MCF 10A (cell line): Measurements from ENCODE around the gene SLC2A4. TPM values are rescaled to one million over a fixed set of nuclear protein-coding genes. Genes with fewer than 3 reads are reported as not detected.
A peak's percentile ranks its signal among the peaks of the same experiment; 100 is the strongest.

ENCODE experiments used
- BruUV-seq: library from RNA; stranded (reverse); fragments of 400-500 nt; replicated peaks from 2 replicates; lab custom pipeline; 2021; lab: Mats Ljungman, UMichigan
- CTCF ChIA-PET: fragments of 300-600 bp; sonication (Branson Sonifier 250); formaldehyde crosslinking; extraction: SDS; loops from one replicate; lab custom pipeline; 2021; ENCODE audit warnings: antibody characterized with exemption, inconsistent platforms; lab: Yijun Ruan, JAX
- POLR2A ChIA-PET: fragments of 300-600, 350-650 bp; sonication (Branson Sonifier 250); formaldehyde crosslinking; extraction: SDS; loops from one replicate; lab custom pipeline; 2020; ENCODE audit warnings: antibody characterized with exemption, inconsistent platforms; lab: Yijun Ruan, JAX
- DNase-seq: peaks from one replicate; pipeline ENCODE4 v3.0.0-alpha.2; 2018; ENCODE audit not compliant: unreplicated experiment
- H3K27ac Mint-ChIP-seq: one replicate; pipeline ENCODE4 v1.8.0; 2022; ENCODE audit warnings: mild to moderate bottlenecking, low read depth, mixed read lengths; ENCODE audit not compliant: unreplicated experiment
- H3K27me3 Mint-ChIP-seq: one replicate; pipeline ENCODE4 v1.8.0; 2022; ENCODE audit warnings: mixed read lengths; ENCODE audit not compliant: insufficient read depth, unreplicated experiment
- H3K36me3 Mint-ChIP-seq: one replicate; pipeline ENCODE4 v1.8.0; 2022; ENCODE audit warnings: mild to moderate bottlenecking, moderate library complexity, mixed read lengths; ENCODE audit not compliant: insufficient read depth, unreplicated experiment
- H3K4me1 Mint-ChIP-seq: one replicate; pipeline ENCODE4 v1.8.0; 2022; ENCODE audit warnings: mixed read lengths; ENCODE audit not compliant: insufficient read depth, unreplicated experiment
- H3K4me3 Mint-ChIP-seq: one replicate; pipeline ENCODE4 v1.8.0; 2022; ENCODE audit warnings: mild to moderate bottlenecking, moderate library complexity, mixed read lengths; ENCODE audit not compliant: unreplicated experiment
- H3K9me3 Mint-ChIP-seq: one replicate; pipeline ENCODE4 v1.8.0; 2022; ENCODE audit warnings: mixed read lengths; ENCODE audit not compliant: unreplicated experiment
- intact Hi-C: fragments of 100-400 bp; cut with micrococcal nuclease; formaldehyde crosslinking; loops from 2 replicates; pipeline ENCODE4 v1.14.1; 2022
- total RNA-seq: library from RNA; stranded (reverse); gene quantifications from 2 replicates; pipeline ENCODE4 v1.2.3, GENCODE V29; 2022
- TF ChIP-seq, protein P1 (sequence below): fragments of 200-600 bp; IDR thresholded peaks from one replicate; pipeline ENCODE4 v1.8.0; 2022; ENCODE audit warnings: antibody characterized with exemption, mild to moderate bottlenecking; ENCODE audit not compliant: unreplicated experiment

Gene SLC2A4
- total RNA-seq, 1 experiment from 2014 or later: not detected

DNA sequence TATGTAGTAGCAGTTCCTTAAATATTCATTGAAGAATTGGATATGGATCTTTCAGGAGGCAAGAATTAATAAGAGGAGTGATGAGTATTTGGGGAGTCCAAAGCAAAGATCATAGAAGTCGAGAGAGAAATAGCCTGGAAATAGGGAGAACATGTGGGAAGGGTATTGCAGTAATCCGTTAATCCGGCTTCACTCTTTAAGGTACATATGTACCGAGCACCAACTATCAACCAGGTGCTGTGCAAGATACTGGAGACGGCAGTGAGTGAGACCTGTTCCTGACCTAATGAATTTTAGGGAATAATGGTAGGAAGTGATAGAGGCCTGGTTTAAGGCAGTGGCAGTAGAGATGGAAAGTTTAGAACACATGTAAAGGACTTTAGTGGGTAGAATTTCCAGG, 28.4 kb upstream of the SLC2A4 start:
- H3K27ac Mint-ChIP-seq: peak overlapping the region; percentile 99
- peaks cover 64% of the 10 kb centered on the region for H3K36me3 Mint-ChIP-seq

DNA sequence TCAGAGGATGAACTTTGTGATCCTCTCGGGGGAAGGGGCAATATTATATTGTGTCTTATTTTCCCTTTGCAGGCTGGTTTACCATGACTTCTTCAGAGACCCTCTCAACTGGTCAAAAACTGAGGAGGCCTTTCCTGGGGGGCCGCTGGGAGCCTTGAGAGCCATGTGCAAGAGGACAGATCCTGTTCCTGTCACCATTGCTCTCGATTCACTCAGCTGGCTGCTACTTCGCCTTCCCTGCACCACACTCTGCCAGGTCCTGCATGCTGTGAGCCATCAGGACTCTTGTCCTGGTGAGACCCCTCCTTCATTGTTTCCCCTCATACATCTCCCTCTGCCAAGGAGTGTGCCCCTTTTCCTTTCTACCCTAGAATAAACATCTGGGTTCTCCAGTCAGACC, 27.0 kb upstream of the SLC2A4 start:
- no TSS peak for BruUV-seq
- no peak for DNase-seq
- Mint-ChIP-seq H3K27me3 (no peaks in the 10 kb centered on the region), H3K27ac (no peak overlapping the region), H3K4me3 (no peak overlapping the region), H3K4me1 (peaks cover 25% of the 10 kb centered on the region), H3K9me3 (no peaks in the 10 kb centered on the region), H3K36me3 (peaks cover 76% of the 10 kb centered on the region)
- CTCF ChIA-PET: interaction anchor here (0.6 to 1.0 kb wide), 2 partner anchors 41 to 75 kb away, joined by 3 to 4 read pairs; no protein-coding TSS in a partner anchor
- POLR2A ChIA-PET: interaction anchor here (0.6 to 7.7 kb wide), 4 partner anchors 13 to 431 kb away, joined by 3 to 92 read pairs (median 4); partner anchors contain the start of genes GABARAP and PHF23
- TF ChIP-seq, protein P1, sequence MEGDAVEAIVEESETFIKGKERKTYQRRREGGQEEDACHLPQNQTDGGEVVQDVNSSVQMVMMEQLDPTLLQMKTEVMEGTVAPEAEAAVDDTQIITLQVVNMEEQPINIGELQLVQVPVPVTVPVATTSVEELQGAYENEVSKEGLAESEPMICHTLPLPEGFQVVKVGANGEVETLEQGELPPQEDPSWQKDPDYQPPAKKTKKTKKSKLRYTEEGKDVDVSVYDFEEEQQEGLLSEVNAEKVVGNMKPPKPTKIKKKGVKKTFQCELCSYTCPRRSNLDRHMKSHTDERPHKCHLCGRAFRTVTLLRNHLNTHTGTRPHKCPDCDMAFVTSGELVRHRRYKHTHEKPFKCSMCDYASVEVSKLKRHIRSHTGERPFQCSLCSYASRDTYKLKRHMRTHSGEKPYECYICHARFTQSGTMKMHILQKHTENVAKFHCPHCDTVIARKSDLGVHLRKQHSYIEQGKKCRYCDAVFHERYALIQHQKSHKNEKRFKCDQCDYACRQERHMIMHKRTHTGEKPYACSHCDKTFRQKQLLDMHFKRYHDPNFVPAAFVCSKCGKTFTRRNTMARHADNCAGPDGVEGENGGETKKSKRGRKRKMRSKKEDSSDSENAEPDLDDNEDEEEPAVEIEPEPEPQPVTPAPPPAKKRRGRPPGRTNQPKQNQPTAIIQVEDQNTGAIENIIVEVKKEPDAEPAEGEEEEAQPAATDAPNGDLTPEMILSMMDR: no peak
- intact Hi-C loops: no loop called here

More for the DNA sequence above, 28.4 kb upstream of the SLC2A4 start:
- Mint-ChIP-seq H3K4me3 (peak overlapping the region; percentile 92), H3K4me1 (peaks cover 25% of the 10 kb centered on the region), H3K27me3 (no peaks in the 10 kb centered on the region), H3K9me3 (no peaks in the 10 kb centered on the region)
- ChIA-PET POLR2A (no interaction called here), CTCF (no interaction called here)
- intact Hi-C loops: no loop called here
- no peak for DNase-seq
- BruUV-seq: no TSS peak
- TF ChIP-seq, protein P1: no peak

DNA sequence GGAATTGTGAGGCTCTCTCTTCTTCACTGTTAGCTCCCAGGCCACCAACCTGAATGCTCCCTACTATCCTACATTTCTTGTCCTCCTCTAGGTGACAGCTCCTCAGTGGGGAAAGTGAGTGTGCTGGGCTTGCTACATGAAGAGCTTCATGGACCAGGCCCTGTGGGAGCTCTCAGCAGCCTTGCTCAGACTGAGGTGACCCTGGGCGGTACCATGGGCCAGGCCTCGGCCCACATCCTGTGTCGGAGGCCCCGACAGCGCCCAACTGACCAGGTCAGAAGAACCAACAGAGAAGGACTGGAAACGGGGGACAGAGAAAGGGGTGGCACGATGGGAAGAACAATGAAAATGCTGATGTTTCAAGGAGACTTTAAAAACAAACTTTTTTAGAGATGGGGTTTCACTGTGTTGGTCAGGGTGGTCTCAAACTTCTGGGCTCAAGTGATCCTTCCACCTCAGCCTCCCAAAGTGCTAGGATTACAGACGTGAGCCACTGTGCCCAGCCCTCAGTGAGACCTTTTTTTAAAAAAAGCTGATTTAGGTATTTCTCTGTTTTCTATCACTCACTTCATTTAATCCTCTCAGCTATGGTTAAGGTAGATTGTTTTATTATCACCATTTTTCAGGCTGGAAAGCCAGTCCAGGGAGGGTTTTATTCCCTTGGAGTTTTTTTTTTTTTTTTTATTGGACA, 24.6 kb upstream of the SLC2A4 start:
- H3K4me1 Mint-ChIP-seq: peaks cover 29% of the 10 kb centered on the region
- intact Hi-C loops: no loop called here
- no peak for DNase-seq
- H3K4me3 Mint-ChIP-seq: no peak overlapping the region
- peaks cover 72% of the 10 kb centered on the region for H3K36me3 Mint-ChIP-seq
- peak overlapping the region; percentile 31 for H3K27ac Mint-ChIP-seq
- TF ChIP-seq, protein P1: no peak
- POLR2A ChIA-PET: interaction anchor here (0.6 to 7.7 kb wide), 5 partner anchors 8 to 617 kb away, joined by 3 to 92 read pairs (median 4); partner anchors contain the start of genes DVL2, GABARAP and PHF23
- no TSS peak for BruUV-seq
- no peaks in the 10 kb centered on the region for H3K9me3 Mint-ChIP-seq
- CTCF ChIA-PET: interaction anchor here (0.6 to 1.6 kb wide), 4 partner anchors 9 to 193 kb away, joined by 3 to 7 read pairs (median 3); no protein-coding TSS in a partner anchor
- H3K27me3 Mint-ChIP-seq: no peaks in the 10 kb centered on the region
